ENCODE results near the gene OXCT1.

GRCh38 chr5:41852293-41852692 lies 17.9 kb downstream of the OXCT1 start:
- TF ChIP-seq POLR2AphosphoS5 (IDR thresholded peaks at IDR 0.05; ENCODE audit: insufficient read depth, low read depth, low read length) (no peak), CTCF (IDR thresholded peaks at IDR 0.05; ENCODE audit: extremely low read depth in 1 of 2, insufficient read depth in 1 of 2, low read depth in 1 of 2, low read length in 2 of 2) (no peak), JUN (IDR thresholded peaks at IDR 0.05; ENCODE audit: borderline replicate concordance, insufficient read depth, insufficient read length, low read depth) (no peak), EZH2 (IDR thresholded peaks at IDR 0.05; ENCODE audit: borderline replicate concordance, low read depth, low read length, severe bottlenecking) (no peak), FOS (IDR thresholded peaks at IDR 0.05; ENCODE audit: borderline replicate concordance, insufficient read depth, low read length) (no peak), POLR2A (IDR thresholded peaks at IDR 0.05; ENCODE audit: low read depth, low read length) (no peak), MYC (IDR thresholded peaks at IDR 0.05; ENCODE audit: low read depth, low read length) (no peak)
